ENCODE data around the gene ZSCAN32.

ZSCAN32 gene

DNA sequence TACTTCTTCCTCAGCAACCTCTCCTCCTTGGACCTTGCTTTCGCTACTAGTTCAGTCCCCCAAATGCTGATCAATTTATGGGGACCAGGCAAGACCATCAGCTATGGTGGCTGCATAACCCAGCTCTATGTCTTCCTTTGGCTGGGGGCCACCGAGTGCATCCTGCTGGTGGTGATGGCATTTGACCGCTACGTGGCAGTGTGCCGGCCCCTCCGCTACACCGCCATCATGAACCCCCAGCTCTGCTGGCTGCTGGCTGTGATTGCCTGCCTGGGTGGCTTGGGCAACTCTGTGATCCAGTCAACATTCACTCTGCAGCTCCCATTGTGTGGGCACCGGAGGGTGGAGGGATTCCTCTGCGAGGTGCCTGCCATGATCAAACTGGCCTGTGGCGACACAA, 44.7 kb downstream of the ZSCAN32 start:
- DNase-seq, result no peak

DNA sequence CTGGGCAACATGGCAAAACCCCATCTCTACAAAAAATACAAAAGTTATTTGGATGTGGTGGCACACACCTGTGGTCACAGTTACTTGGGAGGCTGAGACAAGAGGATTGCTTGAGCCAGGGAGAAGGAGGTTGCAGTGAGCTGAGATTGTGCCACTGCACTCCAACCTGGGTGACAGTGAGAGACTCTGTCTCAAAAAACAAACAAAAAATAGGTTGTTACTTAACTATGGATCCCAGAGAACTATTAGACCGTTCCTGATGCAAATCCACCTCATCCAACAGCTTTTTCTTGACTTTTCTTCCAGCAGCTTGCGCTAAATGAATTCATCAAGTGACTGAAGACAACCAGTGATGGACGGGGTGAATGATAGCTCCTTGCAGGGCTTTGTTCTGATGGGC, 45.2 kb downstream of the ZSCAN32 start, which contains the start of gene OR2C1:
Gene OR2C1, plus strand, starts transcription at position 301 of the 400 bp plus-strand sequence. Its CDS starts 52 bp downstream, at position 353.
- DNase-seq, result no peak

DNA sequence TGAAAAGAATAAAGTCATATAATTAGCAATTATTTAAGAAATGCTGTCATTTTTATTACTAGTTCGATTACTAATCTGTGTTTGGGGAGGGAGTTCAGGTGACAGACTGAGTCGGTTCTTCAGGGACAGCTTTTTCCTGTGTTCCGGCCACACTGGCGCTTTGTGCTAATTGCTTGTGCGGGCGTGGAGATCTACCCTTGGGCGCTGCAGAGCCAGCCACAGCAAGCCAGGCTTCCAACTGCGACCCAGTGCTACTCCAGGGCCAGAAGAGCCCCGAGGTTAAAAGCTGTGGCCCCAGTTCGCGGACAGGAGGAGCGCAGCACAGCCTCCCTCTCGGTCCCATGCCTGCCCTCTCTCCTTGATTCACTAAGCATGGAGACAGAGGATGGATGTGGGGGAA, 51.6 kb downstream of the ZSCAN32 start:
- DNase-seq, result no peak

DNA sequence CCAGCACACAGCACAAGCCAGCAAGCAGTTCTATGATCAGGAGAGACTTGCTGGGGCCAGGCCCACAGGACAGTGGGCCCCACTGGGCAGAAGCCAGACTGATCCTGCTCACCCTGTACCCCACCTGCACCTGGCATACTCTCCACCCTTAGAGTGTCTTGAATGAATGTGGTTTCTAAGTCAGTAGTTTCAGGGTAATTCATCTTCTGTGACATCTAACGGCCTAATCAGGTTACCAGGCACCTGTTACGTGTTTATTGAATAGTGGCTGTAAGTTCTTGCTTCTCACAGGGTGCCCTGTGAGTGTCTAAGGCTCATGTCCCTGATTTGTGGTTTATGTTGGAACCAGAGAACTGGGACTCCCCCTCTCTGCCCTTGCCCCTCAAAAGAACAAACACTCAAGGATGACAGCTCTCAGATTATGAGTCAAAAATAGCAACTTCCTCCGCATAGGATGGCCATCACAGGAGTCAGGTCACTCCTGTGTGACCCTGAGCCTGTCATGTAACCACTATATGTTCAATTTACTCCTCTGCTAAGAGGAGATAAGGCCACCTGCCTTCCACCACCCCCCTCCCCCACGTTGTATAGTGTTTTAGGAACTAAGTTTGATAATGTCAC, 52.1 kb downstream of the ZSCAN32 start:
- no peak for DNase-seq

DNA sequence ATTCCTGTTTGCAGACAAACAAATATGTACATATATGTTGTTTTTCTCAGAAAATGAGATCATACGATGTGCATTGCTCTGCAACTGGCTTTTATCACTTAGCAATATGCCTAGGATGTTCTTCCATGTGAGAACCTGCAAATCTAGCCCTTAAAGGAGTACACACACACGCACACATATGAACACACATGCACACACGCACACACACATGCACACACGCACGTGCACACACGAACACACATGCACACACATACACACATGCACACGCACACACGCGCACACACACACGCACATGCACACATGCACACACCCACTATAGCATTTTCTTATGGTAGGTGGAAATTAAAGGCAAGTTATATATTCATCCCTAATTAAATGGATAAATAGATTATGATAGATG, 53.2 kb downstream of the ZSCAN32 start:
- DNase-seq, result no peak

DNA sequence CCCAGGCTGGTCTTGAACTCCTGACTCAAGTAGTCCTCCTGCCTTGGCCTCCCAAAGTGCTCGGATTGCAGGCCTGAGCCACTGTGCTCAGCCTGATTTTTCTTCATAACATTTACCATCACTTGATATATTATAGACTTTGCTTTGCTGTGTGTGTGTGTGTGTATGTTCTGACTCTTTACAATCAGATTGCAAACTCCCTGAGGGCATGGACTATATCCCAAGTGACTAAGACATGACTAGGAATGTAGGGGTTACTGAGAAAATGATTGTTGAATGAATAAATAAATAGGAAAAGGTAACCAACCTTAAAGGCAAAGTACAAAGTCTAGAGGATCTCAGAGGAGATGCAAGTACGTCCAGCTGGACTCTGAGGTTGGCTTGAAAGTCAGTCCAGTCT, 54.8 kb downstream of the ZSCAN32 start:
- DNase-seq, result no peak

Data from stimulated activated CD4-positive, alpha-beta T cell treated with anti-CD3 and anti-CD28 coated beads, Interleukin-4, amount 100 ng/mL, for 4 hours (primary cell).